AG10803 (cell line): Measurements from ENCODE around the gene IGSF22.

Source experiments
- DNase-seq: peaks from one replicate; pipeline ENCODE4 v3.0.0; 2010; ENCODE audit warnings: low read depth
- H3K4me3 ChIP-seq: 2 replicates; pipeline ENCODE4 v1.5.1; 2011; ENCODE audit warnings: mild to moderate bottlenecking, low read length, control low read depth
- CTCF ChIP-seq: conservative IDR thresholded peaks from 2 replicates; pipeline ENCODE4 v1.5.1; 2011; ENCODE audit warnings: mild to moderate bottlenecking, low read length, control low read depth, inconsistent platforms

IGSF22 gene

GRCh38 chr11:18705651-18706281 lies 20.2 kb downstream of the IGSF22 start:
- no peak for DNase-seq
- peak overlapping the region; percentile 48 for H3K4me3 ChIP-seq
- no peak for TF ChIP-seq CTCF

- no peak for DNase-seq
- no peak overlapping the region for H3K4me3 ChIP-seq
- TF ChIP-seq CTCF = no peak
These were observed 21.3 kb downstream of the IGSF22 start for GRCh38 chr11:18704698-18705097.

- no peak overlapping the region for H3K4me3 ChIP-seq
- DNase-seq = no peak
- TF ChIP-seq CTCF = no peak
These were observed 21.8 kb downstream of the IGSF22 start for GRCh38 chr11:18704045-18704645.

GRCh38 chr11:18703001-18703763 lies 22.8 kb downstream of the IGSF22 start:
- H3K4me3 ChIP-seq = no peak overlapping the region
- no peak for DNase-seq

GRCh38 chr11:18701614-18702216 lies 24.3 kb downstream of the IGSF22 start:
- H3K4me3 ChIP-seq = no peak overlapping the region
- no peak for DNase-seq
- no peak for TF ChIP-seq CTCF

More at GRCh38 chr11:18703001-18703763, 22.8 kb downstream of the IGSF22 start:
- no peak for TF ChIP-seq CTCF

GRCh38 chr11:18700872-18701271 lies 25.1 kb downstream of the IGSF22 start:
- no peak for TF ChIP-seq CTCF
- no peak for DNase-seq
- no peak overlapping the region for H3K4me3 ChIP-seq
